Coronary artery (tissue), 2 donors: Measurements from ENCODE around the gene AUNIP.

Experiments
- DNase-seq: peaks from one replicate; pipeline ENCODE4 v3.0.0-alpha.2; 2017; ENCODE audit warnings: low spot score
- H3K27ac ChIP-seq, 2 donors: fragments of 200-600 bp; sonication (generic); one replicate each; pipeline ENCODE4 v1.5.1; 2016 to 2019
- H3K4me3 ChIP-seq: fragments of 200-600 bp; sonication (generic); 2 replicates; pipeline ENCODE4 v1.5.1; 2016; ENCODE audit warnings: mild to moderate bottlenecking, moderate library complexity
- TF ChIP-seq, protein P1 (sequence below): fragments of 200-600 bp; sonication (generic); IDR thresholded peaks from one replicate; pipeline ENCODE4 v1.5.1; 2019; ENCODE audit warnings: antibody characterized with exemption

Gene AUNIP

GRCh38 chr1:25792115-25792514 is 67.1 kb downstream of the AUNIP start:
- no peak overlapping the region for H3K4me3 ChIP-seq
- TF ChIP-seq, protein P1, sequence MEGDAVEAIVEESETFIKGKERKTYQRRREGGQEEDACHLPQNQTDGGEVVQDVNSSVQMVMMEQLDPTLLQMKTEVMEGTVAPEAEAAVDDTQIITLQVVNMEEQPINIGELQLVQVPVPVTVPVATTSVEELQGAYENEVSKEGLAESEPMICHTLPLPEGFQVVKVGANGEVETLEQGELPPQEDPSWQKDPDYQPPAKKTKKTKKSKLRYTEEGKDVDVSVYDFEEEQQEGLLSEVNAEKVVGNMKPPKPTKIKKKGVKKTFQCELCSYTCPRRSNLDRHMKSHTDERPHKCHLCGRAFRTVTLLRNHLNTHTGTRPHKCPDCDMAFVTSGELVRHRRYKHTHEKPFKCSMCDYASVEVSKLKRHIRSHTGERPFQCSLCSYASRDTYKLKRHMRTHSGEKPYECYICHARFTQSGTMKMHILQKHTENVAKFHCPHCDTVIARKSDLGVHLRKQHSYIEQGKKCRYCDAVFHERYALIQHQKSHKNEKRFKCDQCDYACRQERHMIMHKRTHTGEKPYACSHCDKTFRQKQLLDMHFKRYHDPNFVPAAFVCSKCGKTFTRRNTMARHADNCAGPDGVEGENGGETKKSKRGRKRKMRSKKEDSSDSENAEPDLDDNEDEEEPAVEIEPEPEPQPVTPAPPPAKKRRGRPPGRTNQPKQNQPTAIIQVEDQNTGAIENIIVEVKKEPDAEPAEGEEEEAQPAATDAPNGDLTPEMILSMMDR = no peak
- no peak for DNase-seq
- no peak overlapping the region for H3K27ac ChIP-seq

GRCh38 chr1:25790472-25790871 is 68.8 kb downstream of the AUNIP start:
- no peak overlapping the region for H3K27ac ChIP-seq
- DNase-seq = no peak
- TF ChIP-seq, protein P1 = no peak
- H3K4me3 ChIP-seq = no peak overlapping the region

- no peak overlapping the region for H3K27ac ChIP-seq
- DNase-seq = no peak
- H3K4me3 ChIP-seq = no peak overlapping the region
- TF ChIP-seq, protein P1 = no peak
Measured at GRCh38 chr1:25787760-25788166, 71.5 kb downstream of the AUNIP start.

DNA sequence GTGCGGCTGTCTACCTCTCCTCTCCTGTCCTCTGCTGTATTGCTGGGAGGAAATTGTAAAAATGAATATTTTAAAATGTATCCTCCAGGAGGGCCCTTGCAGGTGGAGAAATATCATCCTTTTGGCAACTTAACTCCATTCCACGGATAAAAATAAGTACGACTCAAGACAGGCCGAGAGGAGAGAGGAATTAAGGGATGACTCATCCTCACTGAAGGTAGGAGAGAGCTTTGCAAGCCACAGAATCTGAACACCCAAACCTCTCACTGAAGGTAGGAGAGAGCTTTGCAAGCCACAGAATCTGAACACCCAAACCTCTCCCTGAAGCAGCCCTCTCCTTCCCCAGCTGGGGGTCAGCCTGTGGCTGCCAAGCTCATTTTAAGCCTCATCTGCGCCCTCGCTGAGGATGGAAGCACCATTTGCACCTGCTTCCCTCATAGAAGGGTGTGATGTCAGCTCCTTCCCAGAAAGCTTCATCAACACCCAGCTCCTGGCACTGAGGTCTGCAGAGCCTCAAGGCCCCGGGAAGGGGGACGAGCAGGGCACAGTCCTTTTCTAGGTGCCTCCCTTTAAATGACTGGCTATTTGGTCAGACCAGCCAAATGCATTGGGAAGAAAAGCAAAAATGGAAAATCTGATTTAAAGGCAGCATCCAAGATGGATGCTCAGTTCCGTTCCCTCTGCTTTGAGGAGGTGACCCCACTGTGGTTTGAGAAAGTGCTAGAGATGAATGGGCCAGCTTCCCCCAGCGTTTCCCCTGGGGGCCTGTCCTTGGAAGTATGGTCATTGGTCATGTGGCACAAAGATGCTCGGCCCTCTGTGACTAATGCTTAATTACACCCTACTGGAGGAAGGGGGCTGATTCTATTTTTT is 72.1 kb downstream of the AUNIP start:
- Histone ChIP-seq H3K4me3 (no peak overlapping the region), H3K27ac (peak overlapping the region in 1 of 2 donors; percentile 21)
- no peak for DNase-seq
- TF ChIP-seq, protein P1 = no peak

- TF ChIP-seq, protein P1 = no peak
- Histone ChIP-seq H3K27ac (no peak overlapping the region), H3K4me3 (no peak overlapping the region)
- DNase-seq = no peak
Measured at GRCh38 chr1:25785333-25786067, 73.8 kb downstream of the AUNIP start.

DNA sequence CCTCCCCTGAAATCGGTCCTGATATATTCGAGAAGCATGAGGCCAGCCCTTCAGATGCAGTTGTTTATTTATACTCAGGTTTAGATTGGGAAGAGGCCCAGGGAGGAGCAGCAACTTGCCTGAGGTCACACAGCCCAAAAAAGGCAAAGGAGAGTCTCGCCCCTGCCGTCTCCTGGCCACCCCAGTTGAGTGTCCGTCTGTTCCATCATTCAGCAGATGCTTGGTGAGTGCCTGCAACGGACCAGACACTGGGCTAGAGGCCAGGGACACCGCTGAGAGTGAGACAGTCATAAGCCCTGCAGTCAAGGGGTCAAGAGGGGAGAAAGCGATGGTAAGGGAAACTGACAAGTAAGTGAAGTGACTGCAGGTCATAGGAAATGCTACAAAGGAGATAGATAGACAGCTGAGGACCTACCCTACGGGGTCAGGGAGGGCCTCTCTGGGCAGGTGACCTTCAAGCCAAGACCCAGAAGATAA is 74.6 kb downstream of the AUNIP start:
- Histone ChIP-seq H3K27ac (no peak overlapping the region), H3K4me3 (no peak overlapping the region)
- TF ChIP-seq, protein P1 = no peak
- no peak for DNase-seq
